Epidermal melanocyte (primary cell): ENCODE measurements around the gene GPANK1.
A peak's percentile ranks its signal among the peaks of the same experiment; 100 is the strongest.

Experiments
- DNase-seq: peaks from one replicate; pipeline ENCODE4 v3.0.0; 2011; ENCODE audit warnings: low spot score; ENCODE audit not compliant: insufficient read length

The GPANK1 gene

DNA sequence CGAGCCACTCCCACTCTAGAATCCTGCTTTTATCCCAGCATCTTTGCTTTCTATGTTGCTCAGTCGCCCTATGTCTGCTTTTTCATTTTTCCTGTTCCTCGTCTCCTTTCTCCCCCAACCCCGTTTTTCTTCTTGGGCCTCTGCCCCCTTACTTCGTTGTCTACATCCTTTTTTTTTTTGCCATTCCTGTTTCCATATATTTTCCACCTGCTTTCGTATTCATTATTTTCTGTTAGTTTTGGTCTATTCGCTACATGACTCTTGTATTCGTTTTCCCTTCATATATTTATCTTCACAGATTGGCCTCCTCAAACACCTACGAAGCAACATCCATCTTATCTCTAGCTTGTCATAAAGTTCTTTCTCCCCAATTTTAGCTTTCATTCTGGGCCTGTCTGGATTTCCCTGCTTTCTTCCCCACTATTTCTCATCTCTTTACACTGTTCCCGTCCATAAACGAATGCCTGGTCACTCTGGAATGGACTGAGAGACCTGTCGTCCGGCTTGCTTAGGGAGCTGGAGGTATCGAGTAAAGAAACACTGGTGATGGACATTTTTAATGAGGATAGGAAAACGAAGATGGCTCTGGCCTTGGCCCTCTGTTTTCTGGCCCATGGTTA lies 43.4 kb downstream of the GPANK1 start:
- DNase-seq: no peak

GRCh38 chr6:31620586-31621319 lies 44.0 kb downstream of the GPANK1 start, which contains the start of gene PRRC2A:
PRRC2A (plus strand) TSS chr6:31620715; CDS start chr6:31622790, 2,075 bp downstream.
- peak; percentile 50 for DNase-seq

DNA sequence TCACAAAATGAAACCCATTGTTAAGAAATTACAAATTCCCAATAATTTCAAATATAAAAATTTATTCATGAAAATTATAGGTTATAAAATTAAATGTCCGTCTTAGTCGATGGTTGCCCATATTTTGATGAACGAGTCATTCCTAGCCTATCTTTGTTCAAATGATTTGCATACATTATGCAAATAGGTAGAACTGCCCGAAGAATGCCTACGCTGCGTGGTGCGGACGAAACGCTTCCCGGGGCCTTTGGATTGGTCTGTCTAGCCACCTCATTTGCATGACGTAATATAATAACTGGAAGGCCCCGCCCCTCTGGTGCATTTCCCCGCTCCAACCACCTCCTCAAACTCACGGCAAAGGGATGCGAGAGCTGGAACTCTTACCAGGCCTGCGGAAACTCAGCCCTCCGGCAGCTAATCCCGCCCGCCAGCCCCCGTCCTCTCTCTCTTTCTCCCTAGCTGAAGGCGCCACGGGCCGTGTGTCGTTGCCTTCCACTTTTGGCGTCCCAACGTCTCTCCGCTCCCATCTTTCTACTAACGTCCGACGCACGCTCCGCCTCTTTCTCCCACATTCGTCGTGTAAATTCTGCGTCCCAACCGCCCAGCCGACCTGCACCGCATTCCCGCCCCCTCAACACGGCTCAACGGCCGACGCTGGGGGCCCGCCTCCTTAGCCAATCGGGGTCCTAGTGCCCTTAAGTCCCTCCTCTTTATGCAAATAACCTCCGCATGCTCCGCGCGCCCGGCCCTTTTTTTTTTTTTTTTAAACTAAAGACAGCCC lies 44.8 kb downstream of the GPANK1 start:
- DNase-seq: peak; percentile 96

- no peak for DNase-seq
Measured at GRCh38 chr6:31617010-31617409, 47.8 kb downstream of the GPANK1 start.

DNA sequence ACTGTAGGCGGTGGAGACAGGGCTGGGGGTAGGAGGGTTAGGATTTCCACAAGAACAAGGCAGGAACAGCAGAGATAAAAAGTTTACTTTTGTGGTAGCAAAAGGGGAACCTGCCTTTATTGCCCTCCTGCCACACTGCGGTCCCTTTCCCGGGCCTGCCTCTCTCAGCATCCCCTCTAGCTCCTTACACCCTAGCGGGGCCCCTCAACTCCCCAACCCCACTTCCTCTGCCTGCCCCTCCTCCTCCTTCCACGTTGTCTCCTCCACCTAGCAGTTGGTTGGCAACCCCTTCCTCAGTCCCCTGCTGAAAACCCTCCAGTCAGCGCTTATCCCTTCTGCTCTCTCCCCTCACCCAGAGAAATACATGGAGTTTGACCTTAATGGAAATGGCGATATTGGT lies 49.0 kb downstream of the GPANK1 start:
- no peak for DNase-seq

GRCh38 chr6:31614684-31615578 lies 49.9 kb downstream of the GPANK1 start, which contains the start of gene AIF1:
AIF1 (plus strand) TSS chr6:31615234; CDS start chr6:31615330, 96 bp downstream.
- DNase-seq: no peak

DNA sequence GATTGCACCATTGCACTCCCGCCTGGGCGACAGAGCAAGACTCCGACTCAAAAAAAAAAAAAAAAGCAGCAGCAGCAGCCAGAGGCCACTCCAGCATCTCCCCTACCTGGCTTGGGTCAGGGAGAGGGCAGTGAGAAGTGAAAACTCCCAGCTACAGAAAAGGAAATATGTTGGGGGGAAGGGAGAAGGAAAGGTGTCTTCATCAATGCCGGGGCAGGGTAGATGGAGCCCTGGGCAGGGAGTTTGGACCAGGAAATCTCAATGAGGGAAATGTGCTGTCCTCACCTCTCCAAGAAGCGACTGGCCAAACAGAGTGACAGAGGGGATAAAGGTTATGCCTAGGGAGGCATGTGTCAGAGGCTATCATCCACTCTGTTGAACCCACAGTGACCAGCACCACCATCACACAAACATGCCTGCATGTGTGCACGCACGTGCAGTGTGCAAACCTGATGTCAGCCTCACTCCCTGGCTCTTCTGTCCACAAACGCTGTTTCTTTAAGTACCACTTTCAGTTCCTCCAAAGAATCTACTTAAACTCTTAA lies 50.6 kb downstream of the GPANK1 start:
- no peak for DNase-seq
